Measurements from ENCODE around the gene HCAR2.
"Not testable (repeated sequence)": the region's sequence is repeated elsewhere in the genome, so short reads cannot be mapped to it uniquely, and the experiment has no call there.

HCAR2 gene

DNA sequence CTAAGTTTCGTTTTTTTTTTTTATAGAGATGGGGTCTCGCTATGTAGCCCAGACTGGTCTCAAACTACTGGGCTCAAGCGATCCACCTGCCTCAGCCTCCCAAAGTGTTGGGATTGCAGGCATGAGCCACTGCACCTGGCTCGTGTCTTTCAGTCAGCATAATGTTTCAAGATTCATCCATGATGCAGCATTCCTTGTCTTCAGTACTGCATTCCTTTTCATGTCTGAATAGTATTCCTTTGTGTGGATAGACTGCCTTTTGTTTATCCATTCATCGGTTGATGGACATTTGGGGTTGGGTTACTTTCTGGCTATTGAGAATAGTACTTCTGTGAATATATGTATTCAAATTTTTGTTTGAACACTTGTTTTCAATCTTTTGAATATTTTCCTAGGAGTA is 37.4 kb downstream of the HCAR2 start:
- DNase-seq (ENCODE audit: low read depth in 2 of 2) = no peak

DNA sequence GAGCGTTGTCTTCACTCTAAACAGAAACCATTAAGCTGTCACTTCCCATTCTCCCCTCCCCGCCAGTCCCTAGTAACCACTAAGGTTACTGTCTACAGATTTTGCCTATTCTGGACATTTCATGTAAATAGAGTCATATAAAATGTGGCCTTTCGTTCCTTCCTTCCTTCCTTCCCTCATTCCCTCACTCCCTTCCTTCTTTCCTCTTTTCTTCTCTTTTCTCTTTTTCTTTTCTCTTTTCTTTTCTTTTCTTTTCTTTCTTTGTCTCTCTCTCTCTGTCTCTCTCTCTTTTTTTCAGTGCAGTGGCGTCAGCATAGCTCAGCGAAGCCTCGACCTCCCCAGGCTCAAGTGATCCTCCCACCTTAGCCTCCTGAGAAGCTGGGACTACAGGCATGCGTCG is 37.8 kb downstream of the HCAR2 start:
- no peak for DNase-seq (ENCODE audit: low read depth in 2 of 2)

DNA sequence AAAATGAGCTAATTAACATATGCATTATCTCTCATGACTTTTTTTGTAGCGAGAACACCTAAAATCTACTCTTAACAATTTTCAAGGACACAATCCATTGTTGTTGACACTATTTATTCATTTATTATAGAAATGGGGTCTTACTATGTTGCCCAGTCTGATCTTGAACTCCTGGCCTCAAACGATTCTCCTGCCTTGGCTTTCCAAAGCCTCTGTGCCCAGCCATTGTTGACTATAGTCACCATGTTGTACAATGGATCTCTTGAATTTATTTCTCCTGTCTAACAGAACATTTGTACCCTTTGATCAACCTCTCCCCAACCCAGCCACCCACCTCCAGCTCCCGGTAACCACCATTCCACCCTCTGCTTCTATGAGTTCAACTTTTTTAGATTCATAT is 41.2 kb downstream of the HCAR2 start:
- DNase-seq (ENCODE audit: low read depth in 2 of 2) = no peak

DNA sequence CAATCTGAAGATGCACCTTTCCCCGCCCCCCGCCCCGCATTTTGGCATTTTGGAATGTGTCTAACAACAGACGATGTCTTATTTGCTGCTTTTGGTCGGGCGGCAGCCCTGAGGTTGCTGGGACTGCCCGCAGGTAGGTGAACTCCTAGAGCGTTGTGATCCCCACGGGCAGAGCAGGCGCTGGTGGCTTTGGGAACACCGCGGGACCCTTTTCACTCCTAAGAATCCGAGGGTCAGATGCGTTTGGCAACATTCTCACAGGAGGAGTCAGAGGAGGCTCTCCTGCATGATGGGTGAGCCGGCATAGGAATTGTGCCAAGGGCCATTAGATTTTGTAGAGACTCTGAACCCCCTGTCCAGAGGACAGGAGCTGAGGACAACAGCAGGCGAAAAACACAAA is 41.9 kb downstream of the HCAR2 start:
- no peak for DNase-seq (ENCODE audit: low read depth in 2 of 2)

DNA sequence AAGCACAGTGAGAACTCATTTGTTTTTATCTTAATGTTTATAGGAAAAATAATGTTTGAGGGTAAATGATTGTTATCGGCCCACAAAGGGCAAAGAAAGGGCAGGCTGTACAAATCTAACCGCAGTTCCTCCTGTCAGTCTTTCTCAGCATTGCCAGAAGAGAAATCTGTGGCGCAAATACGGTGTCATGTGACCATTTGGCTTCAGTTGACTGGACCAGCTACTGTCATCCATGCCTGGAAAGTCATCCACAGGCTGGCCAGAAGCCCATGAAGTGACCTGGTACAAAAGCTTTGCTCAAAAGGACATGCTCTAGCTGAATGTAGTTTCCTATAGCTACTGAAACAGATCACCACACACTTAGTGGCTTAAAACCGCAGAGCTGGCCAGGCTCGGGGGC is 43.6 kb downstream of the HCAR2 start:
- DNase-seq (ENCODE audit: low read depth in 2 of 2) = no peak

DNA sequence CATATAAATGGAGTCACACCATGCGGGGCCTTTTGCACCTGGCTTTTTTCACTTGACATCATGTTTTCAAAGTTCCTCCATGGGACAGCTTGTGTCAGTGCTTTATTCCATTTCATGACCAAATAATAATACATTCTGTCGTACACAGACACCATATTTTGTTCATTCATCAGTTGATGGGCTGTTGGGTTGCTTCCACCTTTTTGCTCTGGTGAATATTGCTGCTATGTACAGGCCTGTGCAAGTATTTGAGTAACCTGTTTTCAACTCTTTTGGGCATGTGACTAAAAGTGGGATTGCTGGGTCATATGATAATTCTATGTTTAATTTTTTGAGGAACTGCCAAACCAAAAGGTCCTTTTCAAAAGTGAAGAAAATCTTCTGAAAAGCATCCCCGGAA is 46.9 kb downstream of the HCAR2 start:
- no peak for DNase-seq (ENCODE audit: low read depth in 2 of 2)

DNA sequence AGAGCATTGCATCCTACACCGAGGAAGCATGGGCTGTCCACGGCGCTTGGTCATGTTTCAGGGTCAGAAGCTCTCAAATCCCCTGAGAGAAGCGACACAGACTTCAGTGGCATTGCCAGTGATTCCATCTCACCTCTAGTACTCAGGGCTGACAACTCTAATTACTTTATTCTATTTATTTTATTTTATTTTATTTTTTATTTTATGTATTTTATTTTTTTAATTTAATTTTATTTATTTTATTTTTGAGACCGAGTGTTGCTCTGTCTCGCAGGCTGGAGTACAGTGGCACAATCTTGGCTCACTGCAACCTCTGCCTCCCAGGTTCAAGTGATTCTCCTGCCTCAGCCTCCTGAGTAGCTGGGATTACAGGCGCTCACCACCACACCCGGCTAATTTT is 49.9 kb downstream of the HCAR2 start:
- not testable (repeated sequence) for DNase-seq (ENCODE audit: low read depth in 2 of 2)

DNA sequence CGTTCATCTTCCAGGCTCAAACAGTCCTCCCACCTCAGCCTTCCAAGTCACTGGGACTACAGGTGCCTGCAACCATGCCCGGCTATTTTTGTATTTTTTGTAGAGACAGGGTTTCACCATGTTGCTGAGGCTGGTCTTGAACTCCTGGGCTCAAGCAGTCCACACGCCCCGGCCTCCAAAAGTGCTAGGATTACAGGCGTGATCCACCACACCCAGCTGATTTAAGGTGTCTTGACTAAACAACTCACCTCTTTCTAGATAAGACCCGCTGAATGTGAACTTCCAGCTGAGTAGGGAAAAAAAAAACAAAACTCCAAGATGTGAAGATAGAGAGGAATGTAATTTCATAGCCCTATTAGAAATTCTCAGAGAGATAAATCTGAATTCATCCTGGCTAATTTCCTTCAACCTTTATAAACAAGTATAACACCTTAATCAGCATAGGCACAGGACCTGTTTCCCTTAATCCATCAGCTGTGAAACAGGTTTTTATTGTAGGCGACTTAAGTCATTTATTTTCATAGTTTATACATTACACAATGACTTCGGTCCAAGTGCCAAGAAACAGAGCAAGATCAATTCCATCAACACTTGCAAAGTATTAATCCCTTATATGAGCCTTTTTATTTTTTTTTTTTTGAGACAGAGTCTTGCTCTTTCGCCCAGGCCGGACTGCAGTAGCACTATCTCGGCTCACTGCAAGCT is 51.5 kb downstream of the HCAR2 start:
- no peak for DNase-seq (ENCODE audit: low read depth in 2 of 2)
